GM19395 (cell line): ENCODE data around the gene MYO3B.

Experiments used
- ATAC-seq: cut with Tn5 transposase; IDR thresholded peaks from one replicate; pipeline ENCODE4 v1.9.1; 2021; ENCODE audit warnings: mild to moderate bottlenecking, moderate library complexity; ENCODE audit not compliant: unreplicated experiment

Gene MYO3B

GRCh38 chr2:170362871-170363631 lies 185.1 kb downstream of the MYO3B start:
- no peak for ATAC-seq

- no peak for ATAC-seq
Measured at GRCh38 chr2:170365003-170365402, 187.1 kb downstream of the MYO3B start.

GRCh38 chr2:170365686-170366085 lies 187.7 kb downstream of the MYO3B start:
- no peak for ATAC-seq

- no peak for ATAC-seq
Measured at GRCh38 chr2:170368370-170368769, 190.4 kb downstream of the MYO3B start.

GRCh38 chr2:170369228-170369627 lies 191.3 kb downstream of the MYO3B start:
- ATAC-seq, result no peak

- no peak for ATAC-seq
Measured at GRCh38 chr2:170369894-170370293, 191.9 kb downstream of the MYO3B start.

- ATAC-seq, result no peak
Measured at GRCh38 chr2:170371231-170371998, 193.5 kb downstream of the MYO3B start.

- no peak for ATAC-seq
Measured at GRCh38 chr2:170375192-170375591, 197.2 kb downstream of the MYO3B start.

GRCh38 chr2:170377500-170378207 lies 199.7 kb downstream of the MYO3B start:
- no peak for ATAC-seq

GRCh38 chr2:170380267-170380666 lies 202.3 kb downstream of the MYO3B start:
- no peak for ATAC-seq

- no peak for ATAC-seq
Measured at GRCh38 chr2:170381678-170382077, 203.7 kb downstream of the MYO3B start.

GRCh38 chr2:170386554-170386953 lies 208.6 kb downstream of the MYO3B start:
- ATAC-seq, result no peak

- no peak for ATAC-seq
Measured at GRCh38 chr2:170391018-170391417, 213.1 kb downstream of the MYO3B start.

- ATAC-seq, result no peak
Measured at GRCh38 chr2:170391697-170392096, 213.8 kb downstream of the MYO3B start.

- no peak for ATAC-seq
Measured at GRCh38 chr2:170393861-170394498, 216.0 kb downstream of the MYO3B start.

GRCh38 chr2:170394641-170395387 lies 216.9 kb downstream of the MYO3B start:
- no peak for ATAC-seq

- ATAC-seq, result no peak
Measured at GRCh38 chr2:170396799-170397459, 219.0 kb downstream of the MYO3B start.

- no peak for ATAC-seq
Measured at GRCh38 chr2:170401187-170401586, 223.2 kb downstream of the MYO3B start.

- no peak for ATAC-seq
Measured at GRCh38 chr2:170404846-170405245, 226.9 kb downstream of the MYO3B start.

- no peak for ATAC-seq
Measured at GRCh38 chr2:170405326-170405725, 227.4 kb downstream of the MYO3B start.
